NCI-H82 (cell line): ENCODE data around the gene MRPL49.

Experiments
- DNase-seq: peaks from one replicate; lab custom pipeline; 2025; lab: John Stamatoyannopoulos, UW

MRPL49 gene

DNA sequence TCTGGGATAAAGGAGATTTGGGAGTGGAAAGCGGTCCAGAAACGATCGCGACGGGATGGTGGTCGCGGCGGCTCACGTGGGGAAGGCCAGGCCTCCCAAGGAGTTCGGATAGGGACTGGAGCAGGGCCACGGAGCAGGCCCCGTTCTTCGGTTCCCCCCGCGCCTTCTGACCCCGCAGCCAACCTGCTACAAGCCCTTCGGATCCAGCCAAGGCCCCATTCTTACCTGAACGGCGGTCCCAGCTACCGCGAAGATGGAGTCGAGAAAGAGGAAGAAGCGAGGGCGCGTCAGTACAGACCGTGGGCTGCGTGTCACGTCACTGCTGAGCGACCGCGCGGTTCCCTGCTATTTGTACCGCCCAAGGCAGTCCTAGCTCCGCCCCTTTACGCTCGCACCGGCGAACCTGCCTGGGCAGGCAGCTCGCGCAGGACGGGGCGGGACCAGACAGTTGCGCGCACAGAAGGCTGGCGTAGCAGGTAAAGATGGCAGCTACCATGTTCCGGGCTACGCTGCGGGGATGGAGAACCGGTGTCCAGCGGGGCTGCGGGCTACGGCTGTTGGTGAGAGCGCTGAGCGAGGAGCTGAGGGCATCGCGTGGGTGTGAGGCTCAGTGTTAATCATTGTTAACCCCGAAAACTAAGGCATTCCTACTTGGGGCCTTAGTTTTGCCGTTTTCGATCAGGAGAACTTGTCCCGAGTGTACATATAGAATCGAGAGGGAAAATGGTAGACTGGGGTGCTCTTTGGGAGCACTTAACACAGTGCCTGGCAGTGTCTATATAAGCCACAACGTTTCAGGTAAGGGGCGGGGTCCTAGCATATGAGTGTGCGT is at the start of gene MRPL49, which contains the start of gene FAU:
Gene MRPL49, plus strand, starts transcription at position 457 of the 832 bp plus-strand sequence. Its CDS starts 26 bp downstream, at position 483.
Gene FAU, minus strand, starts transcription at position 270 of the 832 bp plus-strand sequence. CDS start 321 bp downstream, outside the sequence.
- DNase-seq = peak; percentile 98

- DNase-seq = no peak
These were observed 49.5 kb upstream of the MRPL49 start for GRCh38 chr11:65072631-65072966.

- peak; percentile 79 for DNase-seq
These were observed 44.7 kb upstream of the MRPL49 start for GRCh38 chr11:65077451-65077850.

DNA sequence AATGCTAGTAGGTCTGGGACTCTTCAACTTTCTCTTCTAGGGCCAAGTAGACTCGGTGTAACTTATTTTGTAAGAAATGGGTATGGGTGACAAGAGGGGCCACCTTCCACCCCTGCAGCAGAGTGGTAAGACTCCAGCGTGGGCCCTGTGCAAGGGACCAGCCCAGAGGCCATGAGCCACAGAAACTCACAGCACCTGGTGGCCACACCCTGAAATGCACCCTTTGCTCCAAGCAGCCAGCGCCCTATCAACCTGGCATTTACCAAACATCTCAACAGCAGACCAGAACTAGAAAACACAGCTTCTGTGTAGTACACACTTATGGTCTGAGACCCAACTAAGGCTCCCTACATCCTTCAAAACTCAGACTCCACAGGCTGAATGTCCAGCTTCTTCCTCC is 44.0 kb upstream of the MRPL49 start:
- DNase-seq = peak; percentile 69

DNA sequence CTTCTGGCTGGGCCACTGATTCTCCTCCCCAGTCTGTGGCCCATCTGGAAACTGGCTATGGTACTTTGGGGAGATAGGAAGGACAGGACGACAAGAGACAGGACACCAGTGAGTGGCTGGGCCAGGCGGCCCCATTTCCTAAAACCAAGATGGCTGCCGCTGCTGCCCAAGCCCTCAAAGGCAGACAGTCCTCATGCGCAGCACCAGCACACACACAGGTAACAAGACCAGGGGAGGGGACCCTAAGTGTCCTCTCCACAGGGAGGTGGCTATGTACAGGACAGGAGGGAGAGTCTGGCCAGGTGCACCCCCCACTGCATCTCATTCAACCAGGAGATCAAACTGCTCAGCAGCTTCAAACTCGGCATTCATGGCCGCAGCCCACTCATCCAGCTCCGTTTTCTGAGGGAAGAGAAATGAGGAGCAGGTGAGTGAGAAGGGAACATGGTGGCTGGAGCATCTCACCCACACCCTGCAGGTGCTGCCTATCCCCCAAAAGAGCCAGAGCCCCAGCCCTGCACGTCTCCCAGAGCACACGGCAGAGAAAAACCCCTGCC is 43.3 kb upstream of the MRPL49 start:
- no peak for DNase-seq

DNA sequence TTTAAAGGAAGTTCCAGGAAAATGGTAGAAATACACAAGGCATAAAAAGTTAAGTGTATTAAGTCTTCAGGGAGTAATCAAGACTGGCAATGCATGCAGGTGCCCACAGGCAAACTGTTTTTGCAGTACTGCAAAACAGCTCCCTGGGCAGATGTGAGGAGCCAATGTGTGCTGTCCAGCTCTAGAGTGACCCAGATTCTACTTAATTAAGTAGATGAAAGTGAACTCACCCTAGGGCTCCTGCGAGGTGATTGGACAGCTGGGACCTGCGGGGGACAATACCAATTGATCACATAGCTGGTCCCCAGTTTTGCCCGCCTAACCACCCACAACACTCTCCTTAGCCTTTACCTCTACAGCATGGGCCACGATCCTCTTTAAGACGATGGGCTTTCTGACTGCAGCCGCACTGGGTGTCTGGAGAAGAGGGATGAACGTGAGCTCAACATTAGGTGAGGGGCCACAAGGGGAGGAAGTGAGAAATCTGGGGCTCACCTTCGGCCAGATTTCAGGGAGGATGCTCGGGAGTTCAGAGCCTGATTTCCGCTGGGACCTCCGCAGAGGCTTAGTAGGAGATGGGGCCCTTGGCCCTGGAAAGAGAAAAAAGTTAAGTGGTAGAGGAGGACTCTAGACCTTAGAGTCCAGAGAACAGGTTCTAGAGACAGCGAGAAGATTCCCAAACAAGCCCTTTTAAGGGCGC is 38.8 kb upstream of the MRPL49 start:
- DNase-seq = no peak

GRCh38 chr11:65083834-65084597 is 38.1 kb upstream of the MRPL49 start, which contains the start of the genes CDCA5 and ZFPL1:
CDCA5 (minus strand) TSS chr11:65084040; CDS start chr11:65083978, 62 bp downstream.
ZFPL1 (plus strand) TSS chr11:65084222; CDS start chr11:65084699, 477 bp downstream.
- DNase-seq = peak; percentile 96

GRCh38 chr11:65084598-65085375 is 37.3 kb upstream of the MRPL49 start:
- no peak for DNase-seq

GRCh38 chr11:65085446-65085845 is 36.7 kb upstream of the MRPL49 start:
- DNase-seq = no peak

GRCh38 chr11:65086809-65087208 is 35.3 kb upstream of the MRPL49 start:
- DNase-seq = no peak

DNA sequence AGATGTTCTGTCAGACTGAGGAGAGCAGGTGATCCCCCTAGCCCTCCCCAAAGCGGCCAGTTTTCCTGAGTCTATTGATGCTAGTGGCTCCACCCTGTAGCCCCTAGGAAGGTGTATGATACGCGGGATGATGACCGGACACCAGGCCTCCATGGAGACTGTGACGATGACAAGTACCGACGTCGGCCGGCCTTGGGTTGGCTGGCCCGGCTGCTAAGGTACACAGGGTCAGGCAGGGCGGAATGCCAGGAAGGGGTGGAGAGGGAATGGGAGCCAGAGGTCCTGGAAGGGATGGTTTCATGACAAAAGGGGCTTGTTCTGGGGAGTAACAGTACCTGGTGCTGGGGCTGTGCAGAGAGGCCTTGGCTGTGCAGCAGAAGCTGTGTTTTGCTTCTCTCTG is 34.9 kb upstream of the MRPL49 start:
- DNase-seq = no peak

GRCh38 chr11:65087827-65088226 is 34.3 kb upstream of the MRPL49 start:
- no peak for DNase-seq

DNA sequence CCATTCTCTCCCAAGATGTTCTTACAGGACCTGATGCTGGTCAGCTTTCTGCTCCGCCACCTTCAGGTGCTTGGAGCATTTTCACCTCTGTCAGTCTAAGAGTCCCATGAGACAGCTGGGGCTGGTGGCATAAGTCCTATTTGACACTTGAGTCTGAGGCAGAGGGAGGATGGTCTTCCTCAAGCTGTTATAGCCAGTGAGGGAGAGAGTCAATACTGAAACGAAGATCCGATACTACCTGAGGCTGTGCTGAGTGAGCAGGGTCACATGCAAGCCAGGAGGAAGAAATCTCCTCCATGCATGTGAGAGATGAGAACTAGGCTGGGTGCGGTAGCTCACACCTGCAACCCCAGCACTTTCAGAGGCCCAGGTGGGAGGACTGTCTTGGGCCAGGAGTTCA is 32.5 kb upstream of the MRPL49 start:
- no peak for DNase-seq

GRCh38 chr11:65090628-65091027 is 31.5 kb upstream of the MRPL49 start:
- DNase-seq = no peak

- DNase-seq = no peak
These were observed 26.7 kb upstream of the MRPL49 start for GRCh38 chr11:65095427-65095826.

- DNase-seq = peak; percentile 93
These were observed 25.9 kb upstream of the MRPL49 start, which contains the start of gene VPS51 for GRCh38 chr11:65095974-65096806. VPS51 (plus strand) TSS chr11:65096214; CDS start chr11:65096251, 37 bp downstream.

GRCh38 chr11:65096926-65097325 is 25.2 kb upstream of the MRPL49 start:
- DNase-seq = no peak

DNA sequence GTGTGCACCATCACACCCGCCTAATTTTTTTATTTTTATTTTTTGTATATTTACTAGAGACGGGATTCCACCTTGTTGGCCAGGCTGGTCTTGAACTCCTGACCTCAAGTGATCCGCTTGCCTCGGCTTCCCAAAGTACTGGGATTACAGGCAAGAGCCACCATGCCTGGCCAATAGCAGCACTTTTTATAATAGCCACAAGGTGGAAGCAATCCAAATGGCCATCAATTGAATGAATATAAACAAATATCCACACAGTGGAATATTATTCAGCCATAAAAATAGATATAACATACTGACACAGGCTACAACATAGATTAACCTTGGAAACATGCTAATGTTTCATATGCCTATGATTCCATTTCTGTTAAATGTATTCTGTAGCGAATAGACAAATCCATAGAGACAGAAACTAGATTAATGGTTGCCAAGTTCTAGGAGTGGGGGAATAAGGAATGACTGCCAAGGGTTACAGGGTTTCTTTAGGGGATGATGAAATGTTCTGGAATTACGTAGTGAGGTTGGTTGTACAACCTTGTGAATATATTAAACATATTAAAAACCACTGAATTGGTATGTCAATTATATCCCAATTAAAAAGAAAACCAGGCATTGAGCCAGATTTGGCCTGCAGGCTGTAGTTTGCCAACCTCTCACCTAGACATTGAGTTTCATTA is 21.3 kb upstream of the MRPL49 start:
- DNase-seq = no peak
